Hepatocyte (in vitro differentiated cells): ENCODE results near the gene ECSCR. TPM values are rescaled to one million over a fixed set of nuclear protein-coding genes. Genes with fewer than 3 reads are reported as not detected.

ENCODE experiments used
- DNase-seq: peaks from one replicate; pipeline ENCODE4 v3.0.0-alpha.2; 2016; ENCODE audit warnings: low spot score
- H2AFZ ChIP-seq: fragments of 200-600 bp; sonication (generic); 2 replicates; pipeline ENCODE4 v1.6.0; 2016; ENCODE audit warnings: antibody characterized with exemption, mild to moderate bottlenecking
- H3K27ac ChIP-seq: fragments of 200-600 bp; sonication (generic); 2 replicates; pipeline ENCODE4 v1.5.1; 2016; ENCODE audit warnings: mild to moderate bottlenecking
- H3K27me3 ChIP-seq: fragments of 200-600 bp; sonication (generic); 2 replicates; pipeline ENCODE4 v1.6.1; 2016
- H3K36me3 ChIP-seq: fragments of 200-600 bp; sonication (generic); replicated peaks from 2 replicates; pipeline ENCODE4 v1.5.1; 2016; ENCODE audit warnings: low read depth; ENCODE audit not compliant: insufficient read depth
- H3K4me1 ChIP-seq: fragments of 200-600 bp; sonication (generic); 2 replicates; pipeline ENCODE4 v1.5.1; 2016; ENCODE audit warnings: mild to moderate bottlenecking, moderate library complexity; ENCODE audit not compliant: insufficient read depth
- H3K4me2 ChIP-seq: fragments of 200-600 bp; sonication (generic); 2 replicates; pipeline ENCODE4 v1.6.0; 2016
- H3K4me3 ChIP-seq: fragments of 200-600 bp; sonication (generic); 2 replicates; pipeline ENCODE4 v1.5.1; 2016; ENCODE audit warnings: mild to moderate bottlenecking
- H3K79me2 ChIP-seq: fragments of 200-600 bp; sonication (generic); 2 replicates; pipeline ENCODE4 v1.6.0; 2017; ENCODE audit warnings: mild to moderate bottlenecking
- H3K9me2 ChIP-seq: fragments of 200-600 bp; sonication (generic); replicated peaks from 2 replicates; pipeline ENCODE4 v1.6.0; 2017; ENCODE audit warnings: mild to moderate bottlenecking; ENCODE audit not compliant: insufficient read depth
- H3K9me3 ChIP-seq: fragments of 200-600 bp; sonication (generic); 2 replicates; pipeline ENCODE4 v1.5.1; 2016; ENCODE audit warnings: low read depth, mild to moderate bottlenecking
- H4K20me1 ChIP-seq: fragments of 200-600 bp; sonication (generic); 2 replicates; pipeline ENCODE4 v1.6.0; 2016; ENCODE audit warnings: mild to moderate bottlenecking; ENCODE audit not compliant: insufficient read depth, poor library complexity, severe bottlenecking
- EZH2 ChIP-seq: fragments of 200-600 bp; sonication (generic); IDR thresholded peaks from 2 replicates; pipeline ENCODE4 v1.6.1; 2016; ENCODE audit warnings: antibody characterized with exemption, mild to moderate bottlenecking, borderline replicate concordance
- EZH2phosphoT487 ChIP-seq: fragments of 200-600 bp; sonication (generic); IDR thresholded peaks from one replicate; pipeline ENCODE4 v1.6.1; 2018; ENCODE audit warnings: antibody characterized with exemption, mild to moderate bottlenecking, low read depth, moderate library complexity; ENCODE audit not compliant: unreplicated experiment, severe bottlenecking
- WGBS: methylation state at CpG from one replicate; pipeline ENCODE4 v1.1.6; 2016; ENCODE audit warnings: low lambda C conversion rate; ENCODE audit errors: missing lambda C conversion rate; 5-methylcytosine and 5-hydroxymethylcytosine counted together
- polyA plus RNA-seq: library from polyadenylated mRNA; unstranded; fragments of >200 nt; fragmentation: Nextera tagmentation; extraction: Ambion mirVana; gene quantifications from 2 replicates; pipeline ENCODE4 v1.2.1, GENCODE V29; 2016
- total RNA-seq: library from RNA; depleted of rRNA; stranded (reverse); fragments of >200 nt; gene quantifications from 2 replicates; pipeline ENCODE4 v1.2.3, GENCODE V29; 2014
- TF ChIP-seq, protein P1 (sequence below): fragments of 200-600 bp; sonication (generic); IDR thresholded peaks from 2 replicates; pipeline ENCODE4 v1.5.1; 2016; ENCODE audit warnings: antibody characterized with exemption, mild to moderate bottlenecking; ENCODE audit not compliant: poor library complexity

ECSCR gene
- total and polyA plus RNA-seq, 2 experiments from 2014 or later: 0.27 to 0.42 TPM

DNA sequence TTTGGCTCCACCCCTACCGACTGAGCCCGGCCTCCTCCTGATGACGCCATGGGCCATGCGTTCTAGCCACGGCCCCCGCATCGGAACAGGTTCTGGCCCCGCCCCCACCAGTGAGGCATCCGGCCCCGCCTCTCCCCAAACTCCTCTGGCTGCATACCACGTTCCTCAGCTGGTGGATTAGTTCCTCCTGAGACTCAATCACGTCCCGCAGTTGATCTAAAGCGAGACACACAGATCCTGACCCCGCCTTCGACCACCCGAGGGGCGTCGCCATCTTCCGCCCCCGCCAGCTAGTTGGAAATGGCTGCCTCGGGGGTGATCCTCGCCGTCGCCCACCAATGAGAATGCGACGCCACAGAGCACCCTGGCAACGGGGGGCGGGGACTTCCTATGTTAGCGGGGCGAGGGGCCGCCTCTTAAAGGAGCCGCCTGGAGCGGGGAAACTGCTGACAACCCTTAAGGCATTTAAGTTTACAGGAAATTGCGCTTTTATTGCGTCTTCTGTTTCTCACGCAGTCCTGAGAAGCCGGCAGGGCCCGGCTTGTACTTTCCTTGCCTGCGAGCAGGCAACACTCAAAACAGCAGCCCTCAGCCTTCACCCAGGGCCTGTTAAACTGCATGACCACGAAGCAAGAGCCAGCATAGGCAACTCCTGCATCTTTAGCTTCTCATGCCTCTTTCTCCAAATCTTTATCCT, 58.6 kb downstream of the ECSCR start, which contains the start of gene SPATA24:
Gene SPATA24 (minus strand): TSS at position 303 of the 697 bp plus-strand sequence. CDS start 29 bp downstream, at position 274.
- Histone ChIP-seq H3K27ac (peak within 1 kb of the TSS; percentile 91), H2AFZ (peak within 1 kb of the TSS; percentile 54), H4K20me1 (no peaks in the 10 kb centered on the region), H3K4me1 (peaks cover 6% of the 10 kb centered on the region), H3K9me3 (no peaks in the 10 kb centered on the region), H3K4me3 (peak within 1 kb of the TSS; percentile 28), H3K79me2 (no peaks in the 10 kb centered on the region), H3K27me3 (no peaks in the 10 kb centered on the region), H3K4me2 (peak within 1 kb of the TSS; percentile 83), H3K9me2 (no peaks in the 10 kb centered on the region), H3K36me3 (no peaks in the 10 kb centered on the region)
- TF ChIP-seq, protein P1, sequence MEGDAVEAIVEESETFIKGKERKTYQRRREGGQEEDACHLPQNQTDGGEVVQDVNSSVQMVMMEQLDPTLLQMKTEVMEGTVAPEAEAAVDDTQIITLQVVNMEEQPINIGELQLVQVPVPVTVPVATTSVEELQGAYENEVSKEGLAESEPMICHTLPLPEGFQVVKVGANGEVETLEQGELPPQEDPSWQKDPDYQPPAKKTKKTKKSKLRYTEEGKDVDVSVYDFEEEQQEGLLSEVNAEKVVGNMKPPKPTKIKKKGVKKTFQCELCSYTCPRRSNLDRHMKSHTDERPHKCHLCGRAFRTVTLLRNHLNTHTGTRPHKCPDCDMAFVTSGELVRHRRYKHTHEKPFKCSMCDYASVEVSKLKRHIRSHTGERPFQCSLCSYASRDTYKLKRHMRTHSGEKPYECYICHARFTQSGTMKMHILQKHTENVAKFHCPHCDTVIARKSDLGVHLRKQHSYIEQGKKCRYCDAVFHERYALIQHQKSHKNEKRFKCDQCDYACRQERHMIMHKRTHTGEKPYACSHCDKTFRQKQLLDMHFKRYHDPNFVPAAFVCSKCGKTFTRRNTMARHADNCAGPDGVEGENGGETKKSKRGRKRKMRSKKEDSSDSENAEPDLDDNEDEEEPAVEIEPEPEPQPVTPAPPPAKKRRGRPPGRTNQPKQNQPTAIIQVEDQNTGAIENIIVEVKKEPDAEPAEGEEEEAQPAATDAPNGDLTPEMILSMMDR: no peak
- TF ChIP-seq EZH2 (no peak), EZH2phosphoT487 (no peak)
- peak; percentile 99 for DNase-seq
- 1% methylated on average over 39 of the region's 41 CpGs for WGBS

DNA sequence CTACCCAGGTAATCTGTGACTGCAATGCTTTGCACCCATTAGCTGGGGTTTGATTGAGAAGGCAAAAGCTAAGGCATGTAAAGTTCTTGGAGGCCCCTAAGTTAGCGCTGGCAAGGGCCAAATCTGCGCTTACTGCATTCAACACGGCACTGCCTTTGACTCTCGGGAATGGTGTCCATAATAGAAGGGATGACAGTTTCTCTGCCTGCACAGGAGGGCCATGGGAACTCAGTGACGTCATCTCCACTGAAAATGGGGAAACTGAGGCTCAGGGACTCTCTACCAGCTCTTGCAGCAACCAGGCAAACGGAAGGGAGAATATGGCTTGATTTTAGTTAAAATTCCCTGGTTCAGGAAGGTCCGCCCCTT, 59.1 kb downstream of the ECSCR start:
- TF ChIP-seq, protein P1: no peak
- TF ChIP-seq EZH2phosphoT487 (no peak), EZH2 (no peak)
- H3K9me3 ChIP-seq: no peaks in the 10 kb centered on the region
- peak overlapping the region; percentile 28 for H3K4me3 ChIP-seq
- H3K9me2 ChIP-seq: no peaks in the 10 kb centered on the region
- H3K27ac ChIP-seq: peak overlapping the region; percentile 91
- no peaks in the 10 kb centered on the region for H3K36me3 ChIP-seq
- no peaks in the 10 kb centered on the region for H3K27me3 ChIP-seq
- no peak for DNase-seq
- peaks cover 6% of the 10 kb centered on the region for H3K4me1 ChIP-seq
- 29% methylated on average over 7 of the region's 7 CpGs for WGBS
- no peaks in the 10 kb centered on the region for H3K79me2 ChIP-seq
- peak overlapping the region; percentile 34 for H2AFZ ChIP-seq
- H4K20me1 ChIP-seq: no peaks in the 10 kb centered on the region
- peak overlapping the region; percentile 83 for H3K4me2 ChIP-seq

DNA sequence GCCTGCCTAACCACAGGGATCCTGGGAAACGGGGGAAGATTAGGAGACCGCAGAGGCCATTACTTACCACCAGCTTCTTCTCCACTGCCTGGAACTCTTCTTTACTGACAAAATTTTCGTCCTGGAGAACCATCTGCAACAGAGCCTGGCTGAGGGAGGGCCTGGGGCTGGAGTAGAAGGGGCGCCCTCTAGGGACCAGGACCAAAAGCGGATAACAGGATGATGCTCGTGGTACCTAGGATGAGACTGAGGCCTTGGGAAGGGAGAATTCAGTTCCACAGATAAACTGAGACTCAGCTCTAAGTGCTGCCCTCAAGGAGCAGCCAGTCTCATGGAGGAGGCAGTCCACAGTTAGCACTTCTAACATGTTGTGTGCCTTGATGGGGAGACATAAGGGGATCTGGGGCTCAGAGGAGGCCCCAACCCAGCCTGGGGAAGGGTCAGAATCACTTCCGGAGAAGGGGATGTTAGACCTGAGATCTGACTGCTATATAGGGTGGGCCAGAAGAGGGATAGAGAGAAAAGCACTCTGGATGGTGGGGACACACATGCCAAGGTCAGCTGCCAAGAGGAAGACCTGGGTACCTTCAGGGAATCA, 59.9 kb downstream of the ECSCR start:
- no peak for DNase-seq
- H3K9me3 ChIP-seq: no peaks in the 10 kb centered on the region
- H3K4me2 ChIP-seq: peak overlapping the region; percentile 83
- H3K9me2 ChIP-seq: no peaks in the 10 kb centered on the region
- H3K79me2 ChIP-seq: no peaks in the 10 kb centered on the region
- no peaks in the 10 kb centered on the region for H3K27me3 ChIP-seq
- H3K4me3 ChIP-seq: no peak overlapping the region
- 72% methylated on average over 7 of the region's 7 CpGs for WGBS
- H3K4me1 ChIP-seq: peaks cover 6% of the 10 kb centered on the region
- H3K36me3 ChIP-seq: no peaks in the 10 kb centered on the region
- no peak overlapping the region for H3K27ac ChIP-seq
- H2AFZ ChIP-seq: no peak overlapping the region
- no peaks in the 10 kb centered on the region for H4K20me1 ChIP-seq
- TF ChIP-seq, protein P1: peak; percentile 26
- TF ChIP-seq EZH2 (no peak), EZH2phosphoT487 (no peak)
